ENCODE results near the gene FBXO42.

FBXO42 gene

DNA sequence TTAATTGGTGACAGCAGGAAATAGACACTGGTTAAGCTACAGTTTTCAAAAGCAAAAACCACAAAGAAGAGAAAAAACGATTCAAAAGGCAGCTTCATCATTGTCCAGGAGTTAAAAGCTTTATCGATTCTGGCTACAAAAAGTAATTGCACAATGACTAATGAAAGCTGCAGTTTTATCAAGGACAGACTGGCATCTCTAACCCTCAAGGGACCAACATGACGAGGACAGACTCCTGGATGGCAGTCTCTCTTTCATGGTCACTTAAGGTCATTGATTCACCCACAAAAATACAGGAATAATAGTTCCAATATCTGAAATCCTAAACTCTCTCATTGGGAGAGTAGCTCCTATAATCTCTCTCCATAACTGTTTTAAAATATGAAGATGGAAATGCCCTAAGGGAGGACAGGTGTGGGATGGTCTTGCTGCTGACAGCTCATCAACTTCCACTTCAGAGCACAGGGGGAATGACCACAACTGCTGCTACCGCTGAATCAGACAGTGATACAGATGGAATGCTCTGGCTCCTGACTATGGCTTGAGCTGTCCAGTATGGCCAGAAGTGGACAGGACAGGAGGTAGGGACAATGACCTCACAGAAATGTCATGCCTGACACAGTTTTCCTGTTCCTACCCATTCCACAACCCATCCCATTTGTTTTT is 97.9 kb downstream of the FBXO42 start:
- ChIA-PET CTCF (interaction anchor here (0.6 kb wide), 1 partner anchor 94 kb away, joined by 4 read pairs; no protein-coding TSS in a partner anchor), POLR2A (no interaction called here)
- no peak for DNase-seq (ENCODE audit: extremely low spot score)
- no peak for TF ChIP-seq HDGF (IDR thresholded peaks at IDR 0.05; ENCODE audit: borderline replicate concordance)
- TF ChIP-seq, protein P1, sequence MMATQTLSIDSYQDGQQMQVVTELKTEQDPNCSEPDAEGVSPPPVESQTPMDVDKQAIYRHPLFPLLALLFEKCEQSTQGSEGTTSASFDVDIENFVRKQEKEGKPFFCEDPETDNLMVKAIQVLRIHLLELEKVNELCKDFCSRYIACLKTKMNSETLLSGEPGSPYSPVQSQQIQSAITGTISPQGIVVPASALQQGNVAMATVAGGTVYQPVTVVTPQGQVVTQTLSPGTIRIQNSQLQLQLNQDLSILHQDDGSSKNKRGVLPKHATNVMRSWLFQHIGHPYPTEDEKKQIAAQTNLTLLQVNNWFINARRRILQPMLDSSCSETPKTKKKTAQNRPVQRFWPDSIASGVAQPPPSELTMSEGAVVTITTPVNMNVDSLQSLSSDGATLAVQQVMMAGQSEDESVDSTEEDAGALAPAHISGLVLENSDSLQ (IDR thresholded peaks at IDR 0.05) = no peak
- no peak for TF ChIP-seq ARNT (IDR thresholded peaks at IDR 0.05)
- TF ChIP-seq SUZ12 (IDR thresholded peaks at IDR 0.05) = no peak
- no peak for TF ChIP-seq CTBP1 (IDR thresholded peaks at IDR 0.05; ENCODE audit: borderline replicate concordance)
- TF ChIP-seq ZNF384 (IDR thresholded peaks at IDR 0.05) = no peak
- no peak for TF ChIP-seq BHLHE40 (IDR thresholded peaks at IDR 0.05; ENCODE audit: borderline replicate concordance)
- no peak for TF ChIP-seq FOXA1 (IDR thresholded peaks at IDR 0.05)
- TF ChIP-seq L3MBTL2 (conservative IDR thresholded peaks at IDR 0.05) = no peak
- TF ChIP-seq ELF4 (IDR thresholded peaks at IDR 0.05) = no peak
- TF ChIP-seq SP1 (IDR thresholded peaks at IDR 0.05) = no peak
- no peak for TF ChIP-seq LEF1 (IDR thresholded peaks at IDR 0.05; ENCODE audit: borderline replicate concordance)
- TF ChIP-seq FOXK2 (IDR thresholded peaks at IDR 0.05) = no peak
- TF ChIP-seq FOXM1 (IDR thresholded peaks at IDR 0.05; ENCODE audit: borderline replicate concordance) = no peak
- no peak for TF ChIP-seq NFRKB (IDR thresholded peaks at IDR 0.05)
- no peak for TF ChIP-seq TARDBP (IDR thresholded peaks at IDR 0.05)

- TF ChIP-seq, protein P1 (IDR thresholded peaks at IDR 0.05) = no peak
- TF ChIP-seq FOXM1 (IDR thresholded peaks at IDR 0.05; ENCODE audit: borderline replicate concordance) = no peak
- TF ChIP-seq NFRKB (IDR thresholded peaks at IDR 0.05) = no peak
- no peak for TF ChIP-seq ZNF384 (IDR thresholded peaks at IDR 0.05)
- TF ChIP-seq L3MBTL2 (conservative IDR thresholded peaks at IDR 0.05) = no peak
- no peak for TF ChIP-seq ARNT (IDR thresholded peaks at IDR 0.05)
- ChIA-PET POLR2A (no interaction called here), CTCF (interaction anchor here (0.6 kb wide), 1 partner anchor 95 kb away, joined by 4 read pairs; no protein-coding TSS in a partner anchor)
- DNase-seq (ENCODE audit: extremely low spot score) = no peak
Measured at GRCh38 chr1:16253332-16253922, 98.9 kb downstream of the FBXO42 start.

DNA sequence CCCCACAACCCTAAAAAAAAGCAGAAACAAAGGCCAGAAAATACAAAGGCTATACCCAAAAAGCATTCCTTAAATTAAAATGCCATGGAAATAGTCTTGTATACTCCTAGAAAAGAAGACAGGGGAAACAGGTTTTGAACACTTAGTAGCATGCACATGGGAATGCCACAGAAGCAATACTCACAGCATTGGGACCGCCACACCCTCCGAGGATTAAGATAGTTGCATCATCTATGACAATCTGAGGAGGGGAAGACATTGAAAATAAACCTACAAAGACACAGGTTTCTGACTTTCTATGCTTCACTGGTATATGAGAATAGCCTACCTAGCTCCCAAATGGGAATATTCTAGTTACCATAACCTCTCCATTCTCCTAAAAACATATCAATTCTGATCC is 99.4 kb downstream of the FBXO42 start:
- ChIA-PET POLR2A (no interaction called here), CTCF (no interaction called here)
- TF ChIP-seq FOXK2 (IDR thresholded peaks at IDR 0.05) (no peak), SUZ12 (IDR thresholded peaks at IDR 0.05) (no peak), CTBP1 (IDR thresholded peaks at IDR 0.05; ENCODE audit: borderline replicate concordance) (no peak), FOXA1 (IDR thresholded peaks at IDR 0.05) (no peak), NFRKB (IDR thresholded peaks at IDR 0.05) (no peak), HDGF (IDR thresholded peaks at IDR 0.05; ENCODE audit: borderline replicate concordance) (no peak), L3MBTL2 (conservative IDR thresholded peaks at IDR 0.05) (no peak), TARDBP (IDR thresholded peaks at IDR 0.05) (no peak), ELF4 (IDR thresholded peaks at IDR 0.05) (no peak), FOXM1 (IDR thresholded peaks at IDR 0.05; ENCODE audit: borderline replicate concordance) (no peak), ARNT (IDR thresholded peaks at IDR 0.05) (no peak), SP1 (IDR thresholded peaks at IDR 0.05) (no peak)
- DNase-seq (ENCODE audit: extremely low spot score) = no peak

GRCh38 chr1:16251381-16251780 is 100.9 kb downstream of the FBXO42 start:
- DNase-seq (ENCODE audit: extremely low spot score) = no peak
- TF ChIP-seq CTBP1 (IDR thresholded peaks at IDR 0.05; ENCODE audit: borderline replicate concordance) (no peak), L3MBTL2 (conservative IDR thresholded peaks at IDR 0.05) (no peak), SP1 (IDR thresholded peaks at IDR 0.05) (no peak), ARNT (IDR thresholded peaks at IDR 0.05) (no peak), ELF4 (IDR thresholded peaks at IDR 0.05) (no peak), BHLHE40 (IDR thresholded peaks at IDR 0.05; ENCODE audit: borderline replicate concordance) (no peak), TARDBP (IDR thresholded peaks at IDR 0.05) (no peak), SUZ12 (IDR thresholded peaks at IDR 0.05) (no peak), HDGF (IDR thresholded peaks at IDR 0.05; ENCODE audit: borderline replicate concordance) (no peak), NFRKB (IDR thresholded peaks at IDR 0.05) (no peak), FOXM1 (IDR thresholded peaks at IDR 0.05; ENCODE audit: borderline replicate concordance) (no peak), LEF1 (IDR thresholded peaks at IDR 0.05; ENCODE audit: borderline replicate concordance) (no peak), FOXK2 (IDR thresholded peaks at IDR 0.05) (no peak)
- TF ChIP-seq, protein P1 (IDR thresholded peaks at IDR 0.05) = no peak
- POLR2A ChIA-PET = interaction anchor here (1.0 kb wide), 1 partner anchor 172 kb away, joined by 3 read pairs; no protein-coding TSS in a partner anchor
- CTCF ChIA-PET = interaction anchor here (0.7 kb wide), 1 partner anchor 10 kb away, joined by 3 read pairs; no protein-coding TSS in a partner anchor

DNA sequence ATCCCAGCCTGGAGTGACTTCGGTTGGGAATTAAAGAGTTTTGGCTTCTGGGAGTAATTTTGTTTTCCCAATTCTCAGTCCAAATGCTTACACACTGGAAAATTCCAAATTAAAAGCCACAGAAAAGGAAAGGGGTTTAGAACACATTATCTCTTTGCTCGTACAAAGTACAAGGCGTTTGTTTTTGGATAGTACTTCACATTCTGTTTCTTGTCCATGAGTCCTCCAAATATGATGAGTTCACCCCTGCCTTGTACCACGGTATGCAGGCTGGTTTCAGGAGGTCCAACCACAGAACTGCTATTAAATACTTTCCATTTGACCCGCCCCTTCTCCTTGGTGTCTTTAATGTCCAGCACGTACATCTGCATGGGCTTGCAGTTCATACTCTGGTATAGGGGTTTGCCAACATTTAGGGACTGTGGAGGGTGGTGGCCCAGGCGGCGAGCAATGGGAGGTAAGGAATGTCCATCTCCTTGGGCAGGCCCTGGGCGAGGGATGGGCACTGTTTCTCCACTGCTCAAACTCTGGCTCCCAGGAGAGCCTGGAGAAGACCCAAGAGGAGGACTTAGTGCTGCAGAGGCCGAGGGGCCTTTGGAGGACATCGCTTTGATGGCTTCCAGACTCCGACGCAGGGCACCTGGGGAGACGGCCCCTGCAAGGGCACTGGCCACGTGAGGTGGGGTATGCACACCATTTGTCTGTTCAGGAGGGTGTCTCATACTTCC is 101.6 kb downstream of the FBXO42 start:
- ChIA-PET CTCF (interaction anchor here (0.7 kb wide), 1 partner anchor 10 kb away, joined by 3 read pairs; no protein-coding TSS in a partner anchor), POLR2A (interaction anchor here (1.0 kb wide), 1 partner anchor 172 kb away, joined by 3 read pairs; no protein-coding TSS in a partner anchor)
- no peak for DNase-seq (ENCODE audit: extremely low spot score)
- no peak for TF ChIP-seq NFRKB (IDR thresholded peaks at IDR 0.05)
- TF ChIP-seq FOXA1 (IDR thresholded peaks at IDR 0.05) = no peak
- TF ChIP-seq SP1 (IDR thresholded peaks at IDR 0.05) = no peak

Measured in HEK293T (cell line).